ENCODE data around the gene MYZAP.

Gene MYZAP

GRCh38 chr15:57631386-57632110 lies 39.8 kb downstream of the MYZAP start:
- no peak for DNase-seq

GRCh38 chr15:57634290-57634689 lies 42.6 kb downstream of the MYZAP start:
- DNase-seq, result no peak

GRCh38 chr15:57635300-57635909 lies 43.7 kb downstream of the MYZAP start:
- no peak for DNase-seq

- no peak for DNase-seq
Measured at GRCh38 chr15:57637846-57638245, 46.1 kb downstream of the MYZAP start.

- DNase-seq, result no peak
Measured at GRCh38 chr15:57639306-57639705, 47.6 kb downstream of the MYZAP start.

GRCh38 chr15:57640930-57641682 lies 49.4 kb downstream of the MYZAP start:
- no peak for DNase-seq

- no peak for DNase-seq
Measured at GRCh38 chr15:57643826-57644225, 52.1 kb downstream of the MYZAP start.

GRCh38 chr15:57646087-57646486 lies 54.4 kb downstream of the MYZAP start:
- DNase-seq, result no peak

- DNase-seq, result no peak
Measured at GRCh38 chr15:57647071-57647790, 55.5 kb downstream of the MYZAP start.

- no peak for DNase-seq
Measured at GRCh38 chr15:57647791-57648130, 56.1 kb downstream of the MYZAP start.

GRCh38 chr15:57649138-57649537 lies 57.4 kb downstream of the MYZAP start:
- DNase-seq, result no peak

- no peak for DNase-seq
Measured at GRCh38 chr15:57651445-57651844, 59.7 kb downstream of the MYZAP start.

GRCh38 chr15:57652481-57652880 lies 60.8 kb downstream of the MYZAP start:
- DNase-seq, result no peak

GRCh38 chr15:57654153-57654852 lies 62.6 kb downstream of the MYZAP start:
- no peak for DNase-seq

GRCh38 chr15:57655053-57655452 lies 63.3 kb downstream of the MYZAP start:
- no peak for DNase-seq

- DNase-seq, result no peak
Measured at GRCh38 chr15:57655809-57656208, 64.1 kb downstream of the MYZAP start.

GRCh38 chr15:57656434-57656833 lies 64.7 kb downstream of the MYZAP start:
- DNase-seq, result no peak

- no peak for DNase-seq
Measured at GRCh38 chr15:57657619-57658018, 65.9 kb downstream of the MYZAP start.

- no peak for DNase-seq
Measured at GRCh38 chr15:57662091-57662744, 70.5 kb downstream of the MYZAP start.

GRCh38 chr15:57662802-57663201 lies 71.1 kb downstream of the MYZAP start:
- DNase-seq, result no peak

- no peak for DNase-seq
Measured at GRCh38 chr15:57663262-57663661, 71.6 kb downstream of the MYZAP start.

GRCh38 chr15:57665194-57665593 lies 73.5 kb downstream of the MYZAP start:
- no peak for DNase-seq
